Activated CD8-positive, alpha-beta T cell treated with anti-CD3 and anti-CD28 coated beads, Interleukin-2, amount 10 ng/mL, durations not matched to agents 7 days and 5 days (primary cell): Measurements from ENCODE around the gene DNAH8. TPM values are rescaled to one million over a fixed set of nuclear protein-coding genes. Genes with fewer than 3 reads are reported as not detected.

ENCODE experiments used
- ATAC-seq: fragments of 150-1000 bp; cut with Tn5 transposase; one replicate; pipeline ENCODE4 v1.10.0; 2021; ENCODE audit warnings: moderate library complexity
- CTCF ChIA-PET: fragments of 350-600 bp; sonication (Branson Sonifier 250); formaldehyde crosslinking; loops from one replicate; lab custom pipeline; 2021; ENCODE audit warnings: antibody characterized with exemption; lab: Charles Lee
- POLR2A ChIA-PET: fragments of 350-600 bp; sonication (Branson Sonifier 250); formaldehyde crosslinking; loops from one replicate; lab custom pipeline; 2021; ENCODE audit warnings: antibody characterized with exemption; lab: Charles Lee
- DNase-seq: peaks from one replicate; pipeline ENCODE4 v3.0.0-alpha.2; 2020
- H3K27ac Mint-ChIP-seq: one replicate; pipeline ENCODE4 v1.8.0; 2021; ENCODE audit warnings: mild to moderate bottlenecking, mixed read lengths
- H3K27me3 Mint-ChIP-seq: one replicate; pipeline ENCODE4 v1.8.0; 2021; ENCODE audit warnings: low read depth, mixed read lengths
- H3K36me3 Mint-ChIP-seq: one replicate; pipeline ENCODE4 v1.8.0; 2021; ENCODE audit warnings: low read depth, mixed read lengths
- H3K4me1 Mint-ChIP-seq: one replicate; pipeline ENCODE4 v1.8.0; 2021; ENCODE audit warnings: low read depth, mixed read lengths
- H3K4me3 Mint-ChIP-seq: one replicate; pipeline ENCODE4 v1.8.0; 2021; ENCODE audit warnings: mild to moderate bottlenecking, mixed read lengths
- H3K9me3 Mint-ChIP-seq: one replicate; pipeline ENCODE4 v1.8.0; 2022; ENCODE audit warnings: mixed read lengths; ENCODE audit not compliant: insufficient read depth
- total RNA-seq, 2 experiments: library from RNA; stranded (reverse); gene quantifications; one replicate each; pipeline ENCODE4 v1.2.3, GENCODE V29; 2021

Gene DNAH8
- total RNA-seq, 2 experiments from 2014 or later, result not detected

- Mint-ChIP-seq H3K9me3 (no peaks in the 10 kb centered on the region), H3K4me3 (no peak overlapping the region), H3K36me3 (no peaks in the 10 kb centered on the region), H3K4me1 (peaks cover 3% of the 10 kb centered on the region), H3K27me3 (peaks cover 18% of the 10 kb centered on the region), H3K27ac (no peak overlapping the region)
- no peak for DNase-seq
- ChIA-PET POLR2A (no interaction called here), CTCF (no interaction called here)
- no peak for ATAC-seq
Observed at GRCh38 chr6:38760097-38760496, 45.0 kb downstream of the DNAH8 start.

- peaks cover 3% of the 10 kb centered on the region for H3K4me1 Mint-ChIP-seq
- no peak for DNase-seq
- CTCF ChIA-PET, result interaction anchor here (1.7 kb wide), 1 partner anchor 10 kb away, joined by 5 read pairs; no protein-coding TSS in a partner anchor
Observed at GRCh38 chr6:38762848-38763247, 47.7 kb downstream of the DNAH8 start.

GRCh38 chr6:38767560-38767959 is 52.4 kb downstream of the DNAH8 start:
- Mint-ChIP-seq H3K27me3 (peaks cover 28% of the 10 kb centered on the region), H3K27ac (no peak overlapping the region), H3K4me3 (no peak overlapping the region), H3K4me1 (no peaks in the 10 kb centered on the region), H3K36me3 (no peaks in the 10 kb centered on the region), H3K9me3 (no peaks in the 10 kb centered on the region)
- CTCF ChIA-PET, result no interaction called here
- DNase-seq (no peak), ATAC-seq (no peak)
- POLR2A ChIA-PET, result no interaction called here

More at GRCh38 chr6:38762848-38763247, 47.7 kb downstream of the DNAH8 start:
- Mint-ChIP-seq H3K27ac (no peak overlapping the region), H3K27me3 (peaks cover 29% of the 10 kb centered on the region), H3K36me3 (no peaks in the 10 kb centered on the region), H3K4me3 (no peak overlapping the region), H3K9me3 (no peaks in the 10 kb centered on the region)
- POLR2A ChIA-PET, result interaction anchor here (0.6 kb wide), 1 partner anchor 263 kb away, joined by 3 read pairs; no protein-coding TSS in a partner anchor
- ATAC-seq, result no peak

GRCh38 chr6:38773338-38773737 is 58.2 kb downstream of the DNAH8 start:
- ATAC-seq (no peak), DNase-seq (peak; percentile 27)
- ChIA-PET POLR2A (interaction anchor here (0.7 kb wide), 1 partner anchor 1282 kb away, joined by 3 read pairs; no protein-coding TSS in a partner anchor), CTCF (interaction anchor here (1.0 to 1.9 kb wide), 8 partner anchors 9 to 70 kb away, joined by 3 to 6 read pairs (median 4); partner anchors contain the start of gene GLO1)
- H3K4me1 Mint-ChIP-seq, result no peaks in the 10 kb centered on the region
- peaks cover 12% of the 10 kb centered on the region for H3K27me3 Mint-ChIP-seq
- no peak overlapping the region for H3K27ac Mint-ChIP-seq
- H3K4me3 Mint-ChIP-seq, result no peak overlapping the region
- no peaks in the 10 kb centered on the region for H3K36me3 Mint-ChIP-seq
- H3K9me3 Mint-ChIP-seq, result no peaks in the 10 kb centered on the region

GRCh38 chr6:38774929-38775707 is 60.0 kb downstream of the DNAH8 start:
- Mint-ChIP-seq H3K9me3 (no peaks in the 10 kb centered on the region), H3K4me1 (no peaks in the 10 kb centered on the region), H3K27me3 (peaks cover 15% of the 10 kb centered on the region), H3K27ac (no peak overlapping the region), H3K4me3 (no peak overlapping the region), H3K36me3 (no peaks in the 10 kb centered on the region)
- ATAC-seq, result no peak
- no peak for DNase-seq
- ChIA-PET CTCF (no interaction called here), POLR2A (no interaction called here)

- Mint-ChIP-seq H3K27me3 (peaks cover 17% of the 10 kb centered on the region), H3K27ac (no peak overlapping the region), H3K9me3 (no peaks in the 10 kb centered on the region), H3K36me3 (no peaks in the 10 kb centered on the region), H3K4me3 (no peak overlapping the region), H3K4me1 (no peaks in the 10 kb centered on the region)
- DNase-seq, result no peak
- ChIA-PET POLR2A (no interaction called here), CTCF (no interaction called here)
- no peak for ATAC-seq
Observed at GRCh38 chr6:38775870-38776269, 60.8 kb downstream of the DNAH8 start.

GRCh38 chr6:38776515-38776914 is 61.4 kb downstream of the DNAH8 start:
- H3K27ac Mint-ChIP-seq, result no peak overlapping the region
- H3K9me3 Mint-ChIP-seq, result no peaks in the 10 kb centered on the region
- no peak for ATAC-seq
- CTCF ChIA-PET, result no interaction called here
- peaks cover 17% of the 10 kb centered on the region for H3K27me3 Mint-ChIP-seq
- no peaks in the 10 kb centered on the region for H3K36me3 Mint-ChIP-seq
- H3K4me1 Mint-ChIP-seq, result no peaks in the 10 kb centered on the region
- no peak for DNase-seq
- POLR2A ChIA-PET, result no interaction called here
- H3K4me3 Mint-ChIP-seq, result no peak overlapping the region

- ATAC-seq, result no peak
- no peak overlapping the region for H3K27ac Mint-ChIP-seq
- POLR2A ChIA-PET, result no interaction called here
Observed at GRCh38 chr6:38779310-38780062, 64.4 kb downstream of the DNAH8 start.

GRCh38 chr6:38782616-38783015 is 67.5 kb downstream of the DNAH8 start:
- POLR2A ChIA-PET, result no interaction called here
- Mint-ChIP-seq H3K9me3 (no peaks in the 10 kb centered on the region), H3K27me3 (peaks cover 26% of the 10 kb centered on the region), H3K27ac (no peak overlapping the region), H3K36me3 (no peaks in the 10 kb centered on the region), H3K4me1 (no peaks in the 10 kb centered on the region), H3K4me3 (no peak overlapping the region)
- DNase-seq (no peak), ATAC-seq (no peak)
- CTCF ChIA-PET, result no interaction called here

More at GRCh38 chr6:38779310-38780062, 64.4 kb downstream of the DNAH8 start:
- H3K36me3 Mint-ChIP-seq, result no peaks in the 10 kb centered on the region
- CTCF ChIA-PET, result no interaction called here
- H3K4me1 Mint-ChIP-seq, result no peaks in the 10 kb centered on the region
- H3K4me3 Mint-ChIP-seq, result no peak overlapping the region
- no peak for DNase-seq
- peaks cover 23% of the 10 kb centered on the region for H3K27me3 Mint-ChIP-seq
- no peaks in the 10 kb centered on the region for H3K9me3 Mint-ChIP-seq

GRCh38 chr6:38783443-38784228 is 68.5 kb downstream of the DNAH8 start:
- H3K4me3 Mint-ChIP-seq, result no peak overlapping the region
- ChIA-PET POLR2A (no interaction called here), CTCF (interaction anchor here (1.6 kb wide), 1 partner anchor 10 kb away, joined by 4 read pairs; no protein-coding TSS in a partner anchor)
- ATAC-seq, result no peak
- peaks cover 29% of the 10 kb centered on the region for H3K27me3 Mint-ChIP-seq
- no peak for DNase-seq
- no peaks in the 10 kb centered on the region for H3K4me1 Mint-ChIP-seq
- H3K9me3 Mint-ChIP-seq, result no peaks in the 10 kb centered on the region
- H3K27ac Mint-ChIP-seq, result no peak overlapping the region
- H3K36me3 Mint-ChIP-seq, result no peaks in the 10 kb centered on the region

GRCh38 chr6:38784506-38785235 is 69.6 kb downstream of the DNAH8 start:
- no peaks in the 10 kb centered on the region for H3K36me3 Mint-ChIP-seq
- peaks cover 27% of the 10 kb centered on the region for H3K27me3 Mint-ChIP-seq
- H3K4me1 Mint-ChIP-seq, result no peaks in the 10 kb centered on the region
- no peaks in the 10 kb centered on the region for H3K9me3 Mint-ChIP-seq
- no peak for ATAC-seq
- no peak overlapping the region for H3K27ac Mint-ChIP-seq
- H3K4me3 Mint-ChIP-seq, result no peak overlapping the region
- DNase-seq, result no peak
- ChIA-PET POLR2A (no interaction called here), CTCF (interaction anchor here (1.6 kb wide), 1 partner anchor 11 kb away, joined by 4 read pairs; no protein-coding TSS in a partner anchor)
